A673 (cell line): ENCODE data around the gene ANKRD17. TPM values are rescaled to one million over a fixed set of nuclear protein-coding genes. Genes with fewer than 3 reads are reported as not detected.

Experiments
- BruUV-seq: library from RNA; stranded (reverse); fragments of 400-500 nt; replicated peaks from 2 replicates; lab custom pipeline; 2021; lab: Mats Ljungman, UMichigan
- CTCF ChIA-PET: fragments of 300-600 bp; sonication (Branson Sonifier 250); formaldehyde crosslinking; loops from one replicate; lab custom pipeline; 2022; ENCODE audit warnings: antibody characterized with exemption; lab: Charles Lee
- POLR2A ChIA-PET: fragments of 300-600 bp; sonication (Branson Sonifier 250); formaldehyde crosslinking; loops from one replicate; lab custom pipeline; 2022; ENCODE audit warnings: antibody characterized with exemption; ENCODE audit not compliant: low non-redundant PET; lab: Charles Lee
- DNase-seq: peaks from one replicate; pipeline ENCODE4 v3.0.0-alpha.2; 2015; ENCODE audit warnings: low spot score
- H3K27ac ChIP-seq: fragments of 200-600 bp; sonication (generic); 2 replicates; pipeline ENCODE4 v1.5.1; 2016; ENCODE audit warnings: mixed run types, low read depth, mild to moderate bottlenecking, mixed read lengths, antibody characterized with exemption, low read length; ENCODE audit not compliant: poor library complexity, severe bottlenecking
- H3K27me3 ChIP-seq: fragments of 200-600 bp; sonication (generic); replicated peaks from 2 replicates; pipeline ENCODE4 v1.6.1; 2017; ENCODE audit warnings: mixed run types, low read depth, mild to moderate bottlenecking, mixed read lengths, antibody characterized with exemption, low read length; ENCODE audit not compliant: insufficient read depth, poor library complexity
- H3K36me3 ChIP-seq: fragments of 200-600 bp; sonication (generic); 2 replicates; pipeline ENCODE4 v1.6.1; 2016; ENCODE audit warnings: mixed run types, mild to moderate bottlenecking, mixed read lengths, antibody characterized with exemption, low read length; ENCODE audit not compliant: insufficient read depth, poor library complexity, severe bottlenecking
- H3K4me1 ChIP-seq: fragments of 200-600 bp; sonication (generic); 2 replicates; pipeline ENCODE4 v1.6.1; 2017; ENCODE audit warnings: mixed run types, mild to moderate bottlenecking, mixed read lengths, antibody characterized with exemption, low read length; ENCODE audit not compliant: insufficient read depth, poor library complexity, severe bottlenecking
- H3K4me3 ChIP-seq: fragments of 200-600 bp; sonication (generic); 2 replicates; pipeline ENCODE4 v1.5.1; 2016; ENCODE audit warnings: low read depth, mixed run types, mild to moderate bottlenecking, mixed read lengths, low read length; ENCODE audit not compliant: poor library complexity, severe bottlenecking
- H3K9me3 ChIP-seq: fragments of 200-600 bp; sonication (generic); 2 replicates; pipeline ENCODE4 v1.6.1; 2016; ENCODE audit warnings: mixed run types, low read depth, mild to moderate bottlenecking, mixed read lengths, antibody characterized with exemption, low read length; ENCODE audit not compliant: poor library complexity, severe bottlenecking
- CTCF ChIP-seq: fragments of 300-800, 200-600 bp; sonication (generic); conservative IDR thresholded peaks from 2 replicates; pipeline ENCODE4 v1.5.1; 2017; ENCODE audit warnings: low read depth, mild to moderate bottlenecking, antibody characterized with exemption, low read length, moderate library complexity, mixed read lengths
- EZH2 ChIP-seq: fragments of 200-600 bp; sonication (generic); IDR thresholded peaks from 2 replicates; pipeline ENCODE4 v1.6.1; 2017; ENCODE audit warnings: borderline replicate concordance, low read depth, mild to moderate bottlenecking, mixed read lengths, antibody characterized with exemption, low read length; ENCODE audit not compliant: poor library complexity, severe bottlenecking
- intact Hi-C: fragments of 100-400 bp; cut with micrococcal nuclease; formaldehyde crosslinking; loops from one replicate; pipeline ENCODE4 v1.10.0; 2022; ENCODE audit not compliant: unreplicated experiment
- total RNA-seq: library from RNA; stranded (reverse); gene quantifications from 2 replicates; pipeline ENCODE4 v1.2.3, GENCODE V29; 2021

ANKRD17 gene
- total RNA-seq, 1 experiment from 2014 or later = 58.4 TPM

- Histone ChIP-seq H3K4me1 (no peaks in the 10 kb centered on the region), H3K9me3 (no peaks in the 10 kb centered on the region), H3K4me3 (no peak overlapping the region), H3K27ac (no peak overlapping the region), H3K36me3 (peaks cover 15% of the 10 kb centered on the region), H3K27me3 (no peaks in the 10 kb centered on the region)
- ChIA-PET CTCF (no interaction called here), POLR2A (no interaction called here)
- no peak for TF ChIP-seq CTCF
- no peak for TF ChIP-seq EZH2
- DNase-seq = no peak
- BruUV-seq = no TSS peak
- intact Hi-C loops = no loop called here
These were observed 167.9 kb downstream of the ANKRD17 start for GRCh38 chr4:73090738-73091137.

- BruUV-seq = no TSS peak
- Histone ChIP-seq H3K27ac (no peak overlapping the region), H3K9me3 (no peaks in the 10 kb centered on the region), H3K4me1 (no peaks in the 10 kb centered on the region), H3K36me3 (peaks cover 22% of the 10 kb centered on the region), H3K4me3 (no peak overlapping the region), H3K27me3 (no peaks in the 10 kb centered on the region)
- CTCF ChIA-PET = no interaction called here
- TF ChIP-seq EZH2 = no peak
- TF ChIP-seq CTCF = no peak
- POLR2A ChIA-PET = no interaction called here
- intact Hi-C loops = no loop called here
- DNase-seq = no peak
These were observed 170.7 kb downstream of the ANKRD17 start for GRCh38 chr4:73087871-73088270.

DNA sequence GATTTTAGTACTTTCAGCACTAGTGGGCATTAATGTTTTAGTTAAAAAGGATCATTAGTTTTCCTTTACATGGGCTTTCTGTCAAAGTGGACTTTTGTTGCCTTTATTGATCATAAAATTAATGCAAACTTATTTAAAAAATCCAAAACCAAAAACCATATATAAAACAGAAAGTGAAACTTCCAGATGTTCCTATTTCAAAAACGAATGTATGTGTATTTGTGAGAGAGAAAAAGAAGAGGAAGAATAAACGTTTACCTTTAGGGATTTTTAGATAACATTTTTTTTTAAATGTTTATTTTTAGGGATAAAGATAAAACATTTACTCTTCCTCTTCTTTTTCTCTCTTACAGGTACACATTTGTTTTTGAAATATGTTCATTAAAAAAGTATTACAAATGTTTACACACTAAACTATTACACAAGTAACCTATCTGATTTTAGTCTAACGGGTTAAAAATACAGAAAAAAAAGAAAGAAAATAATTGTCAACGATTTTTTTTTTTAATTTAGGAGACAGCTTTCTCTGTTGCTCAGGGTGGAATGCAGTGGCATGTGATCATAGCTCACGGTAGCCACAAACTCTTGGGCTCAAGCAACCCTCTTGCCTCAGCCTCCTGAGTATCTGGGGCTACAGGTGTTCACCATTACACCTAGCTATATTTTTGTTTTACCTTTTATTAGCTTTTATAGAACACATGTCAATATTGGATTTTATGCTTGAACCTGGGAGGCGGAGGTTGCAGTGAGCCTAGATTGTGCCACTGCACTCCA, 172.3 kb downstream of the ANKRD17 start:
- ChIA-PET CTCF (interaction anchor here (0.7 kb wide), 1 partner anchor 227 kb away, joined by 4 read pairs; no protein-coding TSS in a partner anchor), POLR2A (no interaction called here)
- intact Hi-C loops = no loop called here
- TF ChIP-seq EZH2 = no peak
- no peak for TF ChIP-seq CTCF
- H3K9me3 ChIP-seq = no peaks in the 10 kb centered on the region
- H3K4me3 ChIP-seq = no peak overlapping the region
- H3K36me3 ChIP-seq = peaks cover 10% of the 10 kb centered on the region
- H3K27ac ChIP-seq = no peak overlapping the region
- no peak for DNase-seq
- H3K4me1 ChIP-seq = no peaks in the 10 kb centered on the region
- H3K27me3 ChIP-seq = no peaks in the 10 kb centered on the region
- no TSS peak for BruUV-seq
